HT1080 (cell line): ENCODE results near the gene TRABD2B. TPM values are rescaled to one million over a fixed set of nuclear protein-coding genes. Genes with fewer than 3 reads are reported as not detected.

Experiments used
- DNase-seq: peaks from one replicate; pipeline ENCODE4 v3.0.0-alpha.2; 2015; ENCODE audit warnings: low read depth
- total RNA-seq: library from RNA; depleted of rRNA; stranded (reverse); fragments of >200 nt; shearing (Covaris generic); gene quantifications from 2 replicates; pipeline ENCODE4 v1.2.3, GENCODE V29; 2014

Gene TRABD2B
- total RNA-seq, 1 experiment from 2014 or later: not detected

DNA sequence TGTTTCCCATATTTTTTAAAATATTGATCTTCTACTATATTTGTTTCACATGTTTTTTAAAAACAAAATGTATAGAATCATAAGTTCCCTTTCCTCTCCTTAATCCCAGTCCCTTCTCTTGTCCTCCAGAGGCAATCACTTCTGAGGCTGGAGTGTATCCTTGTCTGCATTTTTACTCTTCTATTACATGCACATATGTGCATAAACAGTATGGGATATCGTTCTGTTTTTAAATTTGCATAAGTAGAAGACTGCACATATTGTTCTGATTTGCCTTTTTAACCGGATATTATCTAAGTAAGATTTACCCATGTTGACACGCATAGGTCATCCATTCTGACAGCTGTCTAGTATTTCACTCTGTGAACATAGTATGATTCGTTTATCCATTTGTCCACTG, 142.0 kb downstream of the TRABD2B start:
- no peak for DNase-seq

DNA sequence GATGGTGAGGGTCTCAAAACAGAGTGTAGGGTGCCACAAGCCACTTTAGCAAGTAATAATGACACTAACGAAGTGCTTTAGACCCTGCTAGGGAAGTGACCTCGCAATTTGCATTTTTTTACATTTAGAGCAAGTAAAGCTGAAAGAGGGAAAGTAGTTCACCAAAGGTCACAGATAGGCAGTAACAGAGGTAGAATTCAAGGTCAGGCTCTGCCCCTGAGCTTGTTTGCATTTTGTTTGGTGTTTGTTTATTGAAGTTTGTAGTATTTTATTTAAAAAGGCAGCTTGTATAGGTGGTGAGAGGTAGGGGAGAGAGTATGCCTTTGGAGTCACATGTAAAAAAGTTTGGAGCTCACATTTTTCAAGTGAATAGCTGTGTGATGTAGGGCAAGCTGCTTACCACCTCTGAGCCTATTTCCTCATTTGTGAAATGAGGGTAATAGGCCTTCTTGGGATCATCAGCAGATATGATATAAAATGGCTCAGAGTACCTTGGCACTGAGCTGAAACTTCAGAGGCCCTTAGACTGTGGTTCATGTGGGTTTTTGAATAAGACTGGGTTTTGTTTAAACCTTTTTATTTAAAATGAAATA, 142.5 kb downstream of the TRABD2B start:
- DNase-seq: no peak

DNA sequence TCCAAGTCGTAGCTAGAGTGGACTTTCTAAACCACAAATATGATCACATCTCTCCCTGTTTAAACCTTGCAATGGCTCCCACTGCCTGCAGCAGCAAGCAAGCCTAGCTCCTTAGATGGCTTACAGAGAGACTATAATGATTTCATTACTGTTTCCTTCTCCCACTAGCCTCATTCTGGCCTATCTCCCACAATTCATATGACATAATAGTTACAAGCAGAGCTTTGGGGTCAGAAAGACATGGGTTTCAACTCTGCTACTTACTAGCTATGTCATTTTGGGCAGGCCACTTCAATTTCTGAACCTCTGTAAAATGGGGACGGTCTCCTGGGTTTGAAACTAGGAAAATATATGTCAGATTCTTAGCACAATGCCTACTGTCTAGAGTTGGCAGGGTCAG, 143.3 kb downstream of the TRABD2B start:
- no peak for DNase-seq

DNA sequence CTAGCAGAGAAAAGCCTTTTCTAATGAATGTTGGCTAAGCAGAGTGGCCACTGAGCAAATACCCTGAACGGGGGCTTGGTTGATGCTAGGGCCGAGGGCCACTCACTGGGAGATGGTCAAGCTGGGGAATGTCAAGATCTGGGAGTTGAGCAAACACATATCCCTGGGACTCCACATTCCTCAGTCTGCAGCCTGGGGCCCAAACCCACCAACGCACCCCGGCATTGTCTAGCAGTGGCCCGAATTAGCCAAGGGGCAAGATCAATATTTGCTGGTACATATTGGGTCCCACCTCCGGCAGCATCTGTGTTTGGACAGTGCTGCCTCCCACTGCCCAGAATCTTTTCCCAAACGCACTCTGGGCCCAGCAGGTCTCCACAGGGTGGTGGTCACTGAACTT, 144.1 kb downstream of the TRABD2B start:
- DNase-seq: no peak

DNA sequence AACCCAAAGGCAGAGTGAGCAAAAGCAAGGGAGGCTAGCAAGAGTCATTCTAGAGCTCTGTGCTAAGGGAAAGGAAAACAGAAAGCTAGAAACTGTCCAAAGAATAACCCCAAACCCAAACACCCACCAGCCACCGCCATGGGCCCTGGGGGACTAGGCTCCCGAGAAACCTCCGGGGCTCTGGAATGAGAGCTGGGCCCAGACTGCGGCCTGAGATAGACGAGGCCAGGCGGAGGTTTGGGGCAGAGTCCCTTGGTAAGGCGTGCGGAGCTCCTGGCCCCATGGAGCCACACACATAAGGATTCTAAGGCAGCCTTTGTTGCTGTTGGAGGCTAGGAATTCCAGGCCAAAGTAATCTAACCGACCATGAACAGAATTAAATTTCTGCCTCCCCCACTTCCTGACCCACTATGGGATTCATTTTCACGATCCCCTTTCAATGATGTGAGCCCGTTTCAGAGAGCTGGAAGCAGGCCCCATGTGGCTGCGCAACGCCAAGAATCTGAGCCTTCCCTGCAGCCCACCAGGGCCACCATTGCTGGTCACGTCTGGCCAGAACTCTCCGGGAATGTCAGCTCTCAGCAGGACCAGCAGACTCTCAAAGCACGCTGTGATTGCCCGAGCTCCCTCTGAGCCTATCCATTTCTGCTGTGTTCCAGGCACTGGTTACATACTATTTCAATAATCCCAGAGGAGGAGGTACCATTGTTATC, 145.0 kb downstream of the TRABD2B start:
- no peak for DNase-seq

DNA sequence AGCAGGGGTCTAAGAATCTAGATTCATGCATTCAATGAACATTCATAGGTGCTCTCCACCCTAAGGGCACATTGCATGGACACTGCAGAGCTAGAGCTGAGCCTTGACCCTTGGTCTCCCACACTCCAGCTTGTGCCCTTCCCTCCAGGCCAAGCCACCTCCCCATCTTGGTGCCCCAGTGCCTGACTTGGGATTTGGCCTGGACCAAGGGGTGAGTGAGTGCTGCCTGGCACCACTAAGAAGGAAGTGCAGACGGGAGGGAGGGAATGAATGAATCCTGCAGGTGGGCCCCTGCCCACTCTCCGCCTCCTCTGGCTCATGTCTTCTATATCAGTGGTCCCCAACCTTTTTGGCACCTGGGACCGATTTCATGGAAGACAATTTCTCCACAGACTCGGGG, 146.7 kb downstream of the TRABD2B start:
- DNase-seq: no peak

DNA sequence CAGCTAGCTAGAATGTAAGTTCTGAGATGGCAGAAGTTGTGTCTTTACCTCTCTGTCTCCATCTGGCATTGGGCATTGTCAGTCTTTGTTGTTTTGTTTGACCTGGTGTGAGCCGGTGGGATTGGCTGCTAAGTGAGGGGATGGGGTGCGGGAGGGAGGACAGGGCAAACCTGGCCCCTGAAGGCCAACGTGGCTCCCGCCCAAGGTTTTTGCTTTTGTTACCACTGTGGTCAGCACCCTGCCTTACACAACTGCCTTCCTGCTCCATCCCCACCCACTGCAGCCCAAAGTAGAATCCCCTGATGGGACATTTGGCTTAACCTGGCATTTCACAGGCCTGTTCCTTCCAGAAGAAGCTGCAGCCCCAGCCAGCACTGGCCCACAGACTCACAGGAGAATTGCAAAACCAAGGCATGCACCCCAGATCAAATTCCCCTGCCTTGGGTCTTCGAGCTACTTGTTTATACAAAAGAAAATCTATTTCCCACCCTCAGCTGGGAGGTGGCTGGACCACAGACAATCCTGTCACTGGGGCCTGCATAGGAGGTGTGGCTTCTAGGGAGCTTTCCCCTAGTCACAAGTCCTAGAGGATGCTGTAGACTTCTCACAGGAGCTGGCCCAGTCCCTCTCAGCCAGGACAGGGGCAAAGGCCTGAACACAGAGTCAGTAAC, 147.5 kb downstream of the TRABD2B start:
- no peak for DNase-seq

DNA sequence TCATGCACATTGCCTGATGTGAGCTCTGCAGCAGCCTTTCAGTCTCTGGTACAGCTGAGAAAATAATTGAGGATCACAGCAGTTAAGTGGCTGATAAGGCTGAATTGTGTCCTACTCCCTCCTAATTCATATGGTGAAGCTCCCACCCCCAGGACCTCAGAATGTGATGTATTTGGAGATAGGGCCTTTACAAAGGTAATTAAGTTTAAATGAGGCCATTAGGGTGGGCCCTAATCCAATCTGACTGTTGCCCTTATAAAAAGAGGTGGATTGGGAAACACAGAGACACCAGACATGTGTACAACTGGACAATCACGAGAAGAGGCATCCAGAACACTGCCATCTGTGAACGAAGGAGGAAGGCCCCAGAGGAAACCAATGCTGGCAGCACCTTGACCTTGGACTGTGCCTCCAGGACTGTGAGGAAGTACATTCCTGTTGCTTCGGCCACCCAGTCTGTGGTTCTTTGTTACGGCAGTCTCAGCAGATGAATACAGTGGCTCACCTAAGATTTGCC, 148.1 kb downstream of the TRABD2B start:
- no peak for DNase-seq

DNA sequence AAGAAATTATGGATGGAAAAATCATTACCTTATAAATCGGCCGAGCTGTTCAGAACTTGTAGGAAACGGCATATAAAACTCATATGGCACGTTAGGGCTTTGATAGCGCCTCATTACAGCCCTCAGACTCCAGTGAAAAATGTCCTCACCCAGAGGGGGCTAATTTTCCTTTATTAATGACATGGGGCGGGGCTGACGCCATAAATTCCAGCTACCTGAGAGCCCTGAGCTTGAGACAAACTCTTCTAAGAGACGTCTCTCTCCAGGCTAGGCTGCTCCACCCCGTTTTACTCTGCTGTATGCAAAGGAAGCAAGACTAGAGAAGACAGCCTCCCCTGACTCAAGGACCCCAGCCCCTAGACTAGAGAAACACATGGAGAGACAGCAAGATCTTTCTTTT, 149.4 kb downstream of the TRABD2B start:
- no peak for DNase-seq

DNA sequence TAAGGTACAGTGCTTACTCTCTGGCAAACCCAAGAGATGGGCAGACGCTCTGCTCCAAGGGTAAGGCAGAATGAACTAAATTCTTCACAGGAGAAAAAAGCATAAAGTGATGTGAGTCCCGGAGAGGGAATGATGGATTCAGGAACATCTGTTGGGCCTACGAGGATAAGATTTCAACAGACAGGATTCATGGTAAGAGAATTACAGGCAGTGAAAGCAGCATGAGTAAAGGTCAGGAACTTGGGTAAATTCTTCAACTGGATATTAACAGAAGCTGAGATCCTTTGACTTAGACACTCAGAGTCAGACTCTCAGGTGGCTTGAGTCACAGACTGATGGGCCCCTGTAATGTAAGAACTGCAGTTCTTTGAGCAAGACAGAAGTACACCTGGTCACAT, 152.6 kb downstream of the TRABD2B start:
- no peak for DNase-seq

DNA sequence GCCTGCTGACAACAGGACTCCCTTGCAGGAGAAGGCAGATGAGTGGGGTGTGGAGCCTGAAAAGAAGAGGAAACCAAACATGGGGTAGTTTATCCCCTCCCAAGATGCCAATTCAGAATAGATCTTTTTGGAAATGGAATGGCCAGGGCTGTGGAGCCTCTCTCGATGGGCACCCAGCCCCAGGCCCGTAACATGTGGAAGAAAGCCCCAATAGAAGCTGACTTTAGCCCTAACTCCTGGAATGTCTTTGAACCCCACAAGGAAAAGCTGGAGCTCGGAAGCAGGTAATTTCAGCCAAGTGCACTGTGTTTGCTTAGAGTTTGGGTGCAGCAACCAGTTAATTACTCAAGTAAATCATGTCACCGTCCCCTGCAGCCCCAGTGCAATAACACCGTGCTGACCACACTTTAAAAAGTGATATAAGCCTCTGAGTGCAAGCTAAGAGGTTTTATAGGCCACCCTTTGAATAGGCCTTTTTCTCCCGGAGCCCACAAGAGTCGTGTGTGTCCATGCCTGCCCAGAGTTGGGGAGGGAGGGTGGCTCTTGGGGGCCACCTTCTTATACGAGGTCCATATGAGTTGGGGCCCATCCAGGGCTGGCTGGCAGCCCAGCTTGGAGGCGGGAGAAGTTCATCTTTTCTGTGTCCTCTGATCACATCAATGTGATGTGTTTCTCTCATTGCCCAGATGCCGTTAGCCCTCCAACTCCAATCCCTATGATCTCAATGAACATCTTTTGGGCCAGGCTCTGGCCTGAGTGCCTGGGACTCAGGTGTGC, 153.2 kb downstream of the TRABD2B start:
- DNase-seq: no peak

DNA sequence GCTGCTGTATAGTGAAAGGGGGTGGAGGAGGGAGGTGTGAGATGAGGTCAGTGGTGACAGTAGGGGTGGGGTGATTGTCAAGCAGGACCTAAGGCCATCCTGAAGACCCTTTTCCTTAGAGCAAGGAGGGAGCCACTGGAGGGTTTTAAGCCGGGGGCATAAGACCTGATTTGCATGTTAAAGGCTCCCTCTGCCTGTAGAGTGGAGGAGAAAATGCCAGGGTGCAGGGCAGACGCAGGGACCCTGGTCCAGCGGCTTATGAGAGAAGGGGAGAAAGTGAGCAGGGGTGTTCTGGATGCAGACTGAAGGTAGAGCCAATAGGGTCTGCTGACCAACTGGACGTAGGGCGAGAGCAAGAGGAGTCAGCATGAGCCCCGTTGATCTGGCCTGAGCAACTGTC, 154.1 kb downstream of the TRABD2B start:
- no peak for DNase-seq

DNA sequence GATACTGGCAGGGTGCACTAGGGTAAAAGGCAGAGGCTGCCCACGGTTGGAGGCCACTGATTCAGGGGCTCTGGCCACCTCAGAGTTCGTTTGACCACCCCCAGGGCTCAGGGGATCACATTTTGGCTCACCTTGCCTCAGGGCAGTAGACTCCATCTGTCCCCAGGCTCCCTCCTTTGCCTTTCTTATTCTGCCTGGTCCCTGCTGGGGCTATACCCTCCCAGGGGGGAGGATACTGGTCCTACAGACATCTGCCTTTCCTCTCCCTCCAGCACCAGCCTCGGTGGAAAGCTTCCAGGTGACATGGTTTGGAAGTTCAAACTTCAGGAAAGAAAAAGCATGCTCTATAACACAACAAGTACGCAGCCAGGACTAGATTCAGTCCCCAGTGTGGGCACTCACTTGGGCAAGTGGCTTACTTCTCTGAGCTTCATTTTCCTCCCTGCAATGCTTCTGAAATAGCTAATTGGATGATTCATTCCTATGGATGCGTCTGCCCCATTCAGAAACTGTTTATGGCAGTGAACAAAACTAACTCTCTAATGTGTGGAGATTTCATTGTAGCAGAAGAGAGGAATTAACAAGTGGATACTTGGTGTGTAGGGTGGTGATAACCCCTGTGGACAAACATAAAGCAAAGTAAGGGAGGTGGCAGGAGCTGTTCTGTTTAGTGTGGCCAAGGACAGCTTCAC, 154.8 kb downstream of the TRABD2B start:
- DNase-seq: no peak

DNA sequence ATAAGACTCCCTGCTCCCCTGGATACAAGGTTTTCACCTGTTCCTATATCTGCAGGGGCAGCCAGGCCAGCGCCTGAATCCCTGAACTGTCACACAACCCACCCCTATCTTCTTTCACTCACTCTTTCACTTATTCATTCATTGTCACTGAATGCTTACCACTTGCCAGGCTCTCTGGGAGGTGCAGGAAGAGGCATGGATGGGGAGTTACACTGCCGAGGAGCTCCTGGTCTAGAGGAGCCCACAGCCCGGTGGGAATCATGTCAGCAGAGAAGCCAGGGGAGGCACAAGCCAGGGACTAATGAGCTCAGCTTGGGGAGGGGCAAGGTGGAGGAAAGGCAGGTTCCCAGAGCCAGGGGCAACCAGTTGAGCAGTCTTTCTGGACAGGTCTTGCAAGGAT, 155.8 kb downstream of the TRABD2B start:
- no peak for DNase-seq

DNA sequence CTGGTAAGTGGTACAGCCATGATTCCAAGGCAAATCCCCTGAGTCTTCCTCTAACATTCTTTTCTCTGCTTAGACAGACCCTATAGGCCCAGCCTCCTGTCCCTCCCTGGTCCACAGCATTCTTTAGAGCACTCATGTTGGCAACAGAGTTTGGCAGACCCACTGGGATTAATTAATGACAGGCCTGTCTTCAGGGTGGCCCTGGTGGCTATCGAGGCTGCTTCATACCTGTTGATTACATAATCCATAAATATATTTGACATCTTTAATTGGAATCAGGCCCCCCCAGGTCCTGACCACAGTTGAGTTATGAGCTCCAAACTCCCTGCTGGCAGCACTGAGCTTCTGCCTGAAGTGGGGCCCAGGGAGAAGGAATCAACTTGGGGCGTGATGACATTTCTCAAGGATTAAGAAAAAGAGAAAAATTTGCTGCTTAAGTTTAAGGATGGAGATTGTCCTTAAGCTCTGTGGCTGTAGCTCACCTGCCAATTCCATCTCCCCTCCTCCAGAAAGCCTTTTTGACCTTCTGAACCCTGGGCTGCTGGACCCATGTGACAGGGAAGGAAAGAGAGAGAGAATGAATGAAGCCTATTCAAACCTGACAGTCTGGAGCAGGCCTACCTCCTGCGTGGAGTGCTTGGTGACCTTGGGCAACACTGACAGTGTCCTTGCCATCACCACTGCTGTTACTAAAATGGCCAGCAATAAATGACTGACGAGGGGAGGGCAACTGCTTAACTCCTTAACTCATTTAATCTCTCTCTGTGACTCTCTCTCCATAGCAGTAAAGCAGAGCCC, 156.6 kb downstream of the TRABD2B start:
- no peak for DNase-seq

DNA sequence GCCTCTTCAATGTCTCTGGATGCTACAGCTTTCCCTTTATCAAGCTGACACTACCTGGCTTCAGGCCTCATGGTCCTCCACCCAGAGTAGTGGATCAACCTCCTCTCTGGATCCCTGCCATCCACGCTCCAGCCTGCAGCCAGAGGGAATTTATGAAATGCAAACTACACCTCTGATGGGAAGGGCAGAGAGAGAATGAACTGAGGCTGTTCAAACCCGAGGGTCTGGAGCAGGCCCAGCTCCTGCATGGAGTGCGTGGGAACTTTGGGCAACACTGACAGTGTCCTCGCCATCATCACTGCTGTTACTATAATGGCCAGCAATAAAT, 157.8 kb downstream of the TRABD2B start:
- no peak for DNase-seq

DNA sequence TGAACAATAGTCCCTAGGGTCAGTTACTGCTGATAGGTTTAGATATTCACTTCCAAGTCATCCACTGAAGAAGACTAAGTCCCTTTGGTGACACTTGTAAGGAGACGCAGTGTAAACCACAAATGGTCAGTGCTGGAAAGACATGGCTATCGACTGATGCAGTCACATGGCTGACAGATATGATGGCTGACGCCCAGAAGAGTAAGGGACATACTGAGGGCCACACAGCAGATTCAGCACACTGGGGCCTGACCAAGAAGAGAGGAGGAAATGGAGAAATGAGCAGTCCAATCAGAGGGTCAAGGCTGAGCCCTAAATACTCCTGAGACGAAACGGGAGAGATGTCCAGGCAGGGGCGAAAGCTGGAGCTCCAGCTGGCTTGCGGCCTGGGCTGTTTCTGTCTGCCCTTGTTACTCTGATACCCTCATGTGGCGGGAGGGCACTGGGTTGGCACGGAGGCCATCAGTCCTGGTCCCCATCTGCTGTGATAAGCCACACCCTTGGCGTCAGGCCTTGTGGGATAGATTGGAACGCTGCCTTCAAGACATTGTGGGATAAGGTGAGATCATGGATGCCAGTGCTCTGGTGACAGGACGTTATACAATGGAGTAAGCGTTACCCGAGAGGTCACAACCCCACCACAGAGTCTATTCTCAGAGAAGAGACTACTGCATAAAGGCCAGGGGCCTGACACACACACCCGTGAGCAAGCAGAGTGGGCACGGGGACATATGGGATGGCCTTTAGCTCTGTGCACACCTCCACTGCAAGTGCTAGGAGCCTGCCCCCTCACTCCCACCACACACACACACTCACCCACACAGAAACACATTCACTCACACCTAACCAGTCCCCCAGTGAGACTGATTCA, 158.4 kb downstream of the TRABD2B start:
- DNase-seq: no peak

DNA sequence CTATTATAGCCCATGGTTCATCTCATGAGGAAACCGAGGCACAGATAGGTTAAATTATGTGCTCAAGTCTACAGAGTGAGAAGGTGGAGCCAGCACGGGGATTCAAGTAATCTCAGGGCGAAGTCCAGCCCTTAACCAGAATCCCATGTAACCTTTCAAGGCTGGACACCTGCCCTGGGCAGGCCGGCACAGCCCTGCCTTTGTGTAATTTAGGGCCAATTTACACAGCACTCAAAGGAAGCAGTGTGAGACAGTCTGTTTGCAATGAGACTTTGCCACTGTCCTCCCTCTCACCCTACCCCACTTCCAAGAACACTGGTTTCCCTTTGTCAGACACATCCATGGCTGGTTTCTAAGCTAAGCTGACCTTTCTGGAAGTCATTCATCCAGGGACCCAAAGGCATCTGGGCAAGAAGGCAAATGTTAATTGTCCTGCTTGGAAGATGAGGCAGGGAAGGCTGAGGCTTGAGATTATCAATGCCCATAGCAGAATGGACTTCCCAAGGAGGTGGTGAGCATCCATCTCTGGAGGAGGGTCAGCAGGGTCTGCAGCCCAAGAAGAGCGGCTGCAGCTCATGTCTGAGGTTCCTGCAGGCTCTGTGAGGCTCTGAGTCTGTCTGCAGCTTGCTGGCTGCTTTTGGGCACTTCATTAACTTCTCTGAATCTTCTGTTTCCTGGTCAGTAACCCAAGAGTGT, 159.2 kb downstream of the TRABD2B start:
- DNase-seq: no peak
